HG03520 (cell line): ENCODE results near the gene FAM162A.
"Not testable (repeated sequence)": the region's sequence is repeated elsewhere in the genome, so short reads cannot be mapped to it uniquely, and the experiment has no call there.

Source experiments
- ATAC-seq: cut with Tn5 transposase; IDR thresholded peaks from one replicate; pipeline ENCODE4 v1.9.1; 2021; ENCODE audit warnings: mild to moderate bottlenecking, moderate library complexity; ENCODE audit not compliant: unreplicated experiment

The FAM162A gene

GRCh38 chr3:122415762-122416654, 32.0 kb downstream of the FAM162A start, which contains the start of gene WDR5B:
Gene WDR5B (minus strand): TSS chr3:122416062. CDS start chr3:122415528, 534 bp downstream.
- peak; percentile 75 for ATAC-seq

- ATAC-seq: no peak
Measured at GRCh38 chr3:122416966-122417365, 33.0 kb downstream of the FAM162A start.

GRCh38 chr3:122421101-122421500, 37.1 kb downstream of the FAM162A start:
- ATAC-seq: no peak

- no peak for ATAC-seq
Measured at GRCh38 chr3:122421836-122422235, 37.9 kb downstream of the FAM162A start.

- ATAC-seq: no peak
Measured at GRCh38 chr3:122427857-122428471, 44.0 kb downstream of the FAM162A start.

GRCh38 chr3:122430371-122430770, 46.4 kb downstream of the FAM162A start:
- ATAC-seq: no peak

- ATAC-seq: no peak
Measured at GRCh38 chr3:122435950-122436349, 52.0 kb downstream of the FAM162A start.

GRCh38 chr3:122443090-122443489, 59.1 kb downstream of the FAM162A start:
- ATAC-seq: no peak

- not testable (repeated sequence) for ATAC-seq
Measured at GRCh38 chr3:122443762-122444490, 59.9 kb downstream of the FAM162A start.

GRCh38 chr3:122444491-122444887, 60.5 kb downstream of the FAM162A start:
- not testable (repeated sequence) for ATAC-seq

GRCh38 chr3:122448218-122448617, 64.2 kb downstream of the FAM162A start:
- not testable (repeated sequence) for ATAC-seq

GRCh38 chr3:122451371-122451770, 67.4 kb downstream of the FAM162A start:
- ATAC-seq: no peak

- ATAC-seq: no peak
Measured at GRCh38 chr3:122456074-122456473, 72.1 kb downstream of the FAM162A start.

GRCh38 chr3:122457706-122458105, 73.7 kb downstream of the FAM162A start:
- no peak for ATAC-seq

- ATAC-seq: no peak
Measured at GRCh38 chr3:122458992-122459391, 75.0 kb downstream of the FAM162A start.

GRCh38 chr3:122461806-122462205, 77.8 kb downstream of the FAM162A start:
- ATAC-seq: no peak
